KBM-7 (cell line): ENCODE data around the gene PAH.

Experiments
- DNase-seq: peaks from one replicate; pipeline ENCODE4 v3.0.0-alpha.2; 2015
- in situ Hi-C: fragments of 300-500 bp; cut with MboI; formaldehyde crosslinking; loops from 2 replicates; pipeline ENCODE4 v1.14.3; 2020; ENCODE audit warnings: low sequenced_read_pairs, low pct_unique_long_range_greater_than_20kb, mixed read lengths

The PAH gene

DNA sequence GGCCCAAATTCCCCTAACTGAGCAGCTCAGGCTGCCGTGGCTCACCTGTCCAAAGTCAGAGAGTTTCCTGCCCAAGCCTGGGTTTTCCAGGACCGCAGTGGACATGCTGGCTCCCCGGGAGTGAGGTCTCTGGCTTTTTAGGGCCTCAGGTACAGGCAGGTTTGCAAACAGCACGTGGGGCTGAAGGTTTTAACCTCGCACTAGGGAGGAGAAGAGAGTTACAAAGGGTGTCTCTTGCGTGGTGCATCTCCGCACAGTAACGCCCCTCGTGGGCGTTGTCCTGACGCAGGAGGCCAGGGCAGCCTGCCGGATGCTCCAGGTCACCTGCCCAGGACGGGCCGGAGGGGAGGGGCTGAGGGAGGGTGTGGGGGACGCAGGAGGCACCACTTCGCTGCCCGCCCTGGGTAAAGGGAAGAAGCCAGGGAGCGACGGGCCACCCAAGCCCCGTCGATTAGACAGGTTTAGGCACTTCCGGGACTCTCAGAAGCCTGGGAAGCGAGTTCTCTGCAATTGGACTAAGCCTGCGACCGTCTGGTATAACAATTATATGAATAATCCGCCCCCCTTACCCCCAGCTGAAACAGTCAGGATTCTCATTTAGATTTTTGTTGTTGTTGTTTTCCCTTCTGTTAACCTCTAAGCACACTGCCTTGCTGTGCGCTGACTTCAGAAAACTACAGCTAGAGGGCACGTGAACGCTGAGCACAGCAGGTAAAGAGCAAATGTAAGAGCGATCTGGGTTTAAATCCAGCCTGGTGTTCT is at the start of gene PAH:
Gene PAH, minus strand, starts transcription at position 219 of the 762 bp plus-strand sequence. Its CDS starts 114 bp downstream, at position 105.
- DNase-seq = no peak
- in situ Hi-C loops = no loop called here

DNA sequence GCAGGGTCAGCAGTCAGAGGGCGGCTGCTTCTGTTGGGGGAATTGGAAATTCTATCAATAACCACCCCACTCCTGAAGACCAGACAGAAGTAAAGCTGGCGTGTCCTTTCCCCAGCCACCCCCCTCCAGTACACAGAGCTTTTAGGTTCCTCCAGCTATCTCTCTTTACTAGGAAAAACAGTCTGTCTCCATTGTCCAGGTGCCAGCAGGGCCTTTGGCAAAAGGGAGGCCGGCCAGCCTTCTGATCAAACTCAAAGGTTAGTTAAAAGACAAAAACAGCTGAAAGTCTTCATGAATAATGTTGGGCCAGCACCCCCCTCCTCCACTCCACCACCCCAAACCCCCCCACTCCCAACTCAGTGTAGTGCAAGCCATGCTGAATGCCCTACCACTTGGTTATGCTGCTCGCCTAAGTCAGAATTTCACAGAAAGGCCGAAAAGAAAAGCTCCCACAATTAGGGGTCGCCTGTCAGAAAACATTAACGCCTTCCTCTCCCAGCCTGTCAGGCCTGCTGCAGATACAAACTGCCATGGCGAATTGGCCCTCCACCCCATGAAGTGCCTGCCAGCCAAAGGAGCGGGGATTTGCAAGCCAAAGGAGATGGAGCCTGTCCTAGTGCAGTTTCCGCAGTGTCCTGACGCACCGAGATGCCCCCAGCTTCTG is 49.3 kb upstream of the PAH start:
- in situ Hi-C loops = no loop called here
- no peak for DNase-seq

DNA sequence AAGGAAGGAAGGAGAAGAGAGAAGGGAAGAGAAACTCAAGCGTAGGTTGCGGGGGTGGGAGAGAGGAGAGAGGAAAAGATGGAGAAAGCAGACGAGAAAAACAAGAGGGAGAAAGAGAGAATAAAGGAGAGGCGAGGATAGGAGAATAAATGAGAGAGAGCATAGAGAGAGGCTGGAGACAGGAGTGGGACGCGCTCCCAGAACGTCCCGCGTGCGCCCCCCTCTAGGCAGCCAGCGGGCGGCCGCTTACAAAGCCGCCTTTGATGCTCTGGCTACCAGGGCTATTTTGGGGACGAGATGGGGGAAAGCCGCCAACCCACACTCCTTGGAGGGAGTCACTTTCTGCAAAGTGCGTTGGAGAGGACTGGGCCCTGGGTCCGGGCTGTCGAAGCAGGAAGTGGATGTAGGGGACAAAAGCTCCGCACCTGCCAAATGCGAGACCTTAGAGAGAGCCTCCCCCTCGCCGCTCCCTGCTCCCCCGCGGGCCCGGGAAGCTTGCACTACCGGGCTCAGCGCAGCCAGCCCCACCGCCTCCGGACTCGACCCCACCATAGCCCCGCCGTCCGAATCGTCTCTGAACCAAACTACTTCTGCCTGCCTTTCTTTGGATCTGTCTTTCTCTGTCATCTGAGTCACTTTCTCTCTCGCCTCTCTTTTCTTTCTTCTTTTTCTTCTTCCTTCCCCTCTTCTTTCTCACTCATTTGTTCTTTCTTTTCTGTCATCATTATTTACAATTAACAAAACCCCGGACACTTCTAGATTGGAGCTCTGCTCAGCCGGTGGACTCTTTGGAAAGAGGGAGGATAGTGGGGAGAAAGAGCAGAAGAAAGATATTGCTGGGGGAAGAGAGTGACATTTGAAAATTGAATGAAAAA is 48.5 kb upstream of the PAH start:
- no peak for DNase-seq
- in situ Hi-C loops = no loop called here

DNA sequence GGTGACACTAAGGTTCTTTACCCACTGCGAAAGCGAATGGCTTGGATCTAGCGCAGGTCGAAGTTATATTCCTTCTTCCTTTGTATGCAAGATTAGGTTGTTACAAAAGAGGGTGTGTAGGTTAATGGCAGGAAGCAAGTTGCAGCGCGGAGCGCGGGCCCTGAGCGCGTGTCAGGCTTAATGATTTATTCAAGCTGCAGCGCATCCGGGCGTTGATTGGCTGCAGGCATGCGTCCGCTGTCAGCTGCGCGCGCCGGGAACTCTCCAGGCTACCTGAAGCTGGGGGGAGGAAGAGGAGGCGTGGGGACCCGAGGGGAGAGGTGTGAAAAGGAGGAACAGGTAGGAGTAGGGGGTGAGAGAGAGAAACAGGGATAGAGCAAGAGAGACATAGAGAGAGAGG is 47.8 kb upstream of the PAH start:
- no peak for DNase-seq
- in situ Hi-C loops = no loop called here

DNA sequence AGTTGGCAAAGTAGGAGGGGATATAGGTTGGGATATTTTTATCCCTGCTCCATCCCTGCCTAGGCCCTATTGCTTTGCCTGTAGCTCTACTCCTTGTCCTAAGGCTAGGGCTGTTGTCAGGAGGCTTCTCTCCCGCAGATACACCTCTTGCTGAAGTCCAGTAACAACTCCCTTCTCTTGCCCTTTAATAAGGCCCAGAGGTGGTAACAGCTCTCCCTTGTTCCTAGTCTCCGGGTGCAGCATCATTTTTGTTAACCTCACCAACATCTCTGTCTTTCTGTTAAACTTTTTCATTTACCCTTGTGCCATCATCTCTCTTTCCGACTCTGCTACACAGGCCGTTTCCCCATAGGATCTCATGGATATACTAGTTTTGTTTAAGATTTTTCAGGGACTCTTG is 46.8 kb upstream of the PAH start:
- in situ Hi-C loops = no loop called here
- DNase-seq = no peak

DNA sequence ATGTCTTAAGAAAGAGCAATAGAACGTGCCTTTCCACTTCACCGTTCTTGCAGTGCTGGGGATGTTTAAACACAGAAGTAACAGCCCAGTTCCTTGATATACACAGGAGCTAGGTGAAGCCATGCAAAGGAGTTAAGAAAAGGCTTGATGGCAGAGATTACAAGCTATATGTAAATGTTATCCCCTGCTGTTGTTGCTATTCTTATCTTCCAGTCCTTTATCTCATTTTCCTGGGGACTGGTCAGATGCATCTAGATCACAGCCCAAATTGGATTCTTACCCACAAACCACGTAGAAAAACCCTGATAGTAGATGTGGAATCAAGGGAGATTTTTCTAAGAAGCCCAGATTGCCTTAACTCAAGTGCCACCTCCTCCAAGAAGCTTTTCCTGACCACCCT is 45.9 kb upstream of the PAH start:
- DNase-seq = no peak
- in situ Hi-C loops = no loop called here

DNA sequence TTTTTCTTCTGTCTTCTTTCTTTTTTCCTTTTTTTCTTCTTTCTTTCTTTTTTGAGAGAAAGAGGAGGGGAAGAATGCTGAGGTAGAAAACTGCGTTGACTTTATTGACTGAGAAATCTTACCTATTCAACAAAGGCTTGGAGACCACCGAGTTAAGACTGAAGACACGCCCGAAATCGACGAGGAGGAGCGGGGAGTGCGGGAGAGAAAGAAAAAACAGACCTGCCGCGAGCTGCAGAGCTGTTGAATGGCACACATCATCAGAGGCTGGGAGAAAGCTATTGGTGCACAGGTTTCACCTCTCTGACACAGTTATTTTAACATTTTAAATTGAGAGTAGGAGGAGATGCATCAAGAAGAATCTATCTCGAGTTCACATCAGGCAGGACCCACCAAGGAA is 45.5 kb upstream of the PAH start:
- in situ Hi-C loops = no loop called here
- no peak for DNase-seq

DNA sequence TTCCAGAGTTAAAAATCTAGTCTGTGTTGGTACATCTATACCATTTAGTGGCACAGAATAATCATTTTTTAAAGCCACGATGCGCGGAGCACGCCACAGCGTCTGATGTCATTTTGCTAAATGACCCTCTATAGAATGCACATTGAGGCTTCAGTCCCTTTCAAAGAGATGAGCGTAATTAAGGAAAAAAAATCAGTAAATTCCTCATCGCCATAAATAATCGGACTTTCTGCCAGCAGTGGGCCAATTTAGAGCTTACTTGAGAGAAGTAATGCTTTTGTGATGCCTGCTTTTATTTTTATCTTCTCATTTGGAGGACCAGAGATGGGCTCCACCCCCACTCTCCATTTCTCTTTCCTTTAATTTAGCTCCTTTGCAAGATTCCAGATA is 44.4 kb upstream of the PAH start:
- DNase-seq = peak; percentile 4
- in situ Hi-C loops = no loop called here

DNA sequence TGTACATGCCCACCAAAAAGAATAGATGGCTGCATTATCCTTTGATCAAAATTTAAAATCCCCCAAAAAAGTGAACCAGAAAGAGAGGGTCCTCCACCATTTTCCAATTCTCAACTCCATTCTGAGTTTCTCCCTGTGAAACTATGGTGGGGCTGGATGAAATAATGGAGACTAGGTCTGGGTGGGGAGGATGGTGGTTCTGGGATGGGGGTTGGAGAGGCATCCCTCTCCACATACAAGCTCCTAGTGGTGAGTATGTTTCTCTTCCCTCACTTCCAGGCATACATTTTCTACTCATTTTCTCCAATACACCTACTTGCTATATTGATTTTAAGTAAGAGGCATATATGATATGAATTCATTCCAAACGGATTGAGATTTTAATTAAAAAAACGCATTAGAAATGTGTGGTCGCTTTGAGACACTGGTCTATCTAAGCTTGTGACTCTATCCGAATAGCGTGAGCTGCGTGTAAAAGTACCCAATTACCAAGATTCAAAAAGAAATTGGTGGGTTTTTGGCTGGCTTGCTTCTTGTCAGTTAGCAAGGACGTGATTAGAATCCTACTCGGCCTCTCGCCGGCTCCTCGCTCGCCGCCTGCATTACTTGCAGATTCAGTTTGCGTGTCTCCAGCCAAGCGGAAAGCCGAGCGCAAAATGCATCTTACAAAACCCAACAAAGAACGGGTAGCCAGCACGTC is 43.9 kb upstream of the PAH start:
- DNase-seq = no peak
- in situ Hi-C loops = no loop called here

DNA sequence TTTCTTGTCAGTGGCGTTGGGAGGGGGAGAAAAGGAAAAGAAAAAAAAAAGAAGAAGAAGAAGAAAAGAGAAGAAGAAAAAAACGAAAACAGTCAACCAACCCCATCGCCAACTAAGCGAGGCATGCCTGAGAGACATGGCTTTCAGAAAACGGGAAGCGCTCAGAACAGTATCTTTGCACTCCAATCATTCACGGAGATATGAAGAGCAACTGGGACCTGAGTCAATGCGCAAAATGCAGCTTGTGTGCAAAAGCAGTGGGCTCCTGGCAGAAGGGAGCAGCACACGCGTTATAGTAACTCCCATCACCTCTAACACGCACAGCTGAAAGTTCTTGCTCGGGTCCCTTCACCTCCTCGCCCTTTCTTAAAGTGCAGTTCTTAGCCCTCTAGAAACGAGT is 42.3 kb upstream of the PAH start:
- DNase-seq = no peak
- in situ Hi-C loops = no loop called here

DNA sequence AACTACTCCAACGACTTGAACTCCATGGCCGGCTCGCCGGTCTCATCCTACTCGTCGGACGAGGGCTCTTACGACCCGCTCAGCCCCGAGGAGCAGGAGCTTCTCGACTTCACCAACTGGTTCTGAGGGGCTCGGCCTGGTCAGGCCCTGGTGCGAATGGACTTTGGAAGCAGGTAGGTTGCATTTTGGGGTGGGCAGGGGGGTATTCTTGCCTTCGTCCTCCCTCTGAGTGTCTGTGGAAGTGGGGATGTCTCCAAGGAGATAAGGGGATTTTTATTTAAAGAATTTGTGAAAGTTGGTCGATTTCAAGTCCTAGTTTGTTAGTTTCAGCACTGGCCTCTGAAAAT is 41.8 kb upstream of the PAH start:
- in situ Hi-C loops = no loop called here
- no peak for DNase-seq

DNA sequence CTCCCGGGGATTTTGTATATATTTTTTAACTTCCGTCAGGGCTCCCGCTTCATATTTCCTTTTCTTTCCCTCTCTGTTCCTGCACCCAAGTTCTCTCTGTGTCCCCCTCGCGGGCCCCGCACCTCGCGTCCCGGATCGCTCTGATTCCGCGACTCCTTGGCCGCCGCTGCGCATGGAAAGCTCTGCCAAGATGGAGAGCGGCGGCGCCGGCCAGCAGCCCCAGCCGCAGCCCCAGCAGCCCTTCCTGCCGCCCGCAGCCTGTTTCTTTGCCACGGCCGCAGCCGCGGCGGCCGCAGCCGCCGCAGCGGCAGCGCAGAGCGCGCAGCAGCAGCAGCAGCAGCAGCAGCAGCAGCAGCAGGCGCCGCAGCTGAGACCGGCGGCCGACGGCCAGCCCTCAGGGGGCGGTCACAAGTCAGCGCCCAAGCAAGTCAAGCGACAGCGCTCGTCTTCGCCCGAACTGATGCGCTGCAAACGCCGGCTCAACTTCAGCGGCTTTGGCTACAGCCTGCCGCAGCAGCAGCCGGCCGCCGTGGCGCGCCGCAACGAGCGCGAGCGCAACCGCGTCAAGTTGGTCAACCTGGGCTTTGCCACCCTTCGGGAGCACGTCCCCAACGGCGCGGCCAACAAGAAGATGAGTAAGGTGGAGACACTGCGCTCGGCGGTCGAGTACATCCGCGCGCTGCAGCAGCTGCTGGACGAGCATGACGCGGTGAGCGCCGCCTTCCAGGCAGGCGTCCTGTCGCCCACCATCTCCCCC is 41.2 kb upstream of the PAH start:
- in situ Hi-C loops = no loop called here
- no peak for DNase-seq

DNA sequence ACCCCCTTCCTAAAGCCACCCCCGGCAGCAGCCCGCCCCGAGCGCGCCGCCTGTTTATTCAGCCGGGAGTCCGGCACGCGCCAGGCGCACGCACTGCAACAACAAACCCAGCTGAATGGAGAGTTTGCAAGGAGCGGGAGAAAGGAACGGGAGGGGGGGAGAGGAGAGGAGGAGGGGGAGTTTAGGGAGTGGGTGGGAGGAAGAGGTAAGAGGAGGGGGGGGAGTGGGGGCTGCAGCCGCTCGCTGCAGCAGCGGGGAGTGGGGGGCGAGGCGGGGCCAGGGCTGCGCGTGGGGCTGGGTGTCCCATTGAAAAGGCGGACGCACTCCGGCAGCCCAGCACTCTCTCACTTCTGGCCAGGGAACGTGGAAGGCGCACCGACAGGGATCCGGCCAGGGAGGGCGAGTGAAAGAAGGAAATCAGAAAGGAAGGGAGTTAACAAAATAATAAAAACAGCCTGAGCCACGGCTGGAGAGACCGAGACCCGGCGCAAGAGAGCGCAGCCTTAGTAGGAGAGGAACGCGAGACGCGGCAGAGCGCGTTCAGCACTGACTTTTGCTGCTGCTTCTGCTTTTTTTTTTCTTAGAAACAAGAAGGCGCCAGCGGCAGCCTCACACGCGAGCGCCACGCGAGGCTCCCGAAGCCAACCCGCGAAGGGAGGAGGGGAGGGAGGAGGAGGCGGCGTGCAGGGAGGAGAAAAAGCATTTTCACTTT is 40.5 kb upstream of the PAH start, which contains the start of gene ASCL1:
Gene ASCL1, plus strand, starts transcription at position 336 of the 712 bp plus-strand sequence. CDS start 571 bp downstream, outside the sequence.
- DNase-seq = peak; percentile 65
- in situ Hi-C loops = no loop called here

DNA sequence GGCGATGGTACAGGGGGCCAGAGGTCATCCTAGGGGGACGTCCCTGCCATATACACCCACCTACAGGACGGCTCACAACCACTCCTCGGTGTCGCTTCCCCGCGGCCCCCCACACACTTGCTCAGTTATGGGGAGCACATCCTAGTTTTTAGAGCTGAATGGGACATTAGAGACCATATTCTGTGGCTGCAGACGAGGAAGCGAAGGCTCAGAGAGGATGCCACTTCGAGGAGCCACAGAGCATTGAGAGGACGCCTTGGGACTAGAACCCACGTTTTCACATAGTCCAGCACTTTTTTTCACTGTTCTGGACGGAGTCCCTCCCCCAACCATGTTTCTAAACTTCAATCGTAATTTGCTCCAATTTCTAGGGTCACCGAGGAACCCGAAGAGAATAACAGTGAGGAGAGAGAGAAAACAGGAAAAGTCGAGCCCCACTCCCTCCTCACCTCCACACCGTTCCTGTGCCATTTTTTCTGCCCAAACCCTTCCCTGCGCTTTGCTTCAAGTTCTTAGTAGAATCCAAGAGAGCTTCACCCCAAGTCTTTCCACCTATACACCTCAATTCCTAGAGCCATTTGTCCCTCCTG is 39.8 kb upstream of the PAH start:
- in situ Hi-C loops = no loop called here
- DNase-seq = no peak

DNA sequence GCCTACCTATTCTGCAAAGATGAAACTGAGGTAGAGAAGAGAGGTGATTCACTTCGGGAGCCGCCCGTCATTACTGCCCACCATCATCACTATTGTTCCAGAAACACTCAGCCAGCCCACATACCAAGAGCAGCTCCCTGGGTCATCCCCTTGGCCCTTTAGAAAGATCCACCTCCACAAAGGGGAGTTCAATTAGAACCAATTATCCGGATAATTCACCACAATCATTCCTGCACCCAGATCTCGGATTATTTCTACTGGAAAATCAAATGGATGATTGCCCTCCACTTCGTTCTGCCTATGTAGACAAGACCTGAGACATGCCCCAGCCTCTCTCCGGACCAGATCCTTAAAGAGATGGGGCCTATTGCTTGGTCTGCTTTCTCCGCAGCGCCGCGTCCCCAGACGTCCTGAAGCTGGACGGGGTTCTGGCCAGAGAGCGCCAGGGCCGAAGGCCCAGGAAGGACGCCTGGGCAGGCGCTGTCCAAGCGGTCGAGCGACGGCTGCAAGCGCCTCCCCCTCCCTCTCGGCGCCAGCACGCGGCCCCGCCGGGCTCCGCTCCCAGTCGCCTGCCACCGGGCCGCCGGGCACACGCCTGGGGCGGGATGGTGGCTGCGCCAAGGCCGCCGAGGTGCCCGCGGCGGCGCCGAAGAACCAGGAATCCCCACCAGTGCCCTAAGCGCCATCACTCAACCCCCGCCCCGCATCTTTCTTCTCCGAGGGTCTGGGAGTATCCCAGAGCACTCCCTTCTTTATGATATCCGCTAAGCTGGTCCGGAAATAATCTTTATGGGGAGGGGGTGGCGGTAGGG is 39.1 kb upstream of the PAH start:
- in situ Hi-C loops = no loop called here

DNA sequence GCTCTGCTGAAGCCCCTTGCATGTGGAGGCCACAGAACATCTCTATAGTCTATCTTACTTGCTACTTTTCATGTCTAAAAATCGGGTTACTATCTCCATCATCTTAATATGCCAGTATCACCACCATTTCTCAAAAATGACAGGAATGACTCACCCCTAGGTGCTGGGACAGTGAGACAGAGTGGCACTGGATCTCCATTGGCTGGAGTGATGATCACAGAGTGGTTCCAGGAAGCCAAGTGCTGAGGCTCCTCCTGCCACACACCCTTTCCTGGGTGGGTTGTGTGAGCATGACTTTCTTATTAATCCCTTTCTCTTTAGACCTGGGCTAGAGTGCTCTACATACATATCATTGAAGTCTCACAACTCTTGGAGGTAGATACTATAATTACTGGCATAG is 37.1 kb upstream of the PAH start:
- in situ Hi-C loops = no loop called here
- DNase-seq = no peak

More for the DNA sequence above, 39.1 kb upstream of the PAH start:
- no peak for DNase-seq

DNA sequence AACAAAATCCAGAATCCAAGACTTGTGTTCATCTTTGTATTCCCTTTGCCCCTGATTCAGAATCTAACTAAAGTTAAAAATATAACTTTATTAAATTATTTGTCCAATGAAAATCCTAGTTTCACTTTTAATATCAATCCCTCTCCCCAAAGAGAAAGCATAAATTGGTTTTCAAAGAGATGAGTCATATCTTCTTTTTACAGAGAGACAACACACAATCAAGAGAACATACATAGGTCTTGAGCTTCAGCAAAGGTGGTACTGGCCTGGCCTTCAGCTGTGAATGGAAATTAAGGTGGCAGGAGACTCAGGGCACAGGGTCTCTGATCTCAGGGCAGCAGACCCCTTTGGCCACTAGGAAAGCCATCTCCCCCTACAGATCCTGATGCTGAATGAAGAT is 36.2 kb upstream of the PAH start:
- in situ Hi-C loops = no loop called here
- DNase-seq = no peak
